GM12891 (cell line): ENCODE results near the gene PTPRN2.
"Not testable (repeated sequence)": the region's sequence is repeated elsewhere in the genome, so short reads cannot be mapped to it uniquely, and the experiment has no call there.

Experiments used
- DNase-seq: peaks from one replicate; pipeline ENCODE4 v3.0.0; 2011; ENCODE audit warnings: low spot score; ENCODE audit not compliant: insufficient read length
- FAIRE-seq: peaks from 2 replicates; lab custom pipeline; 2011; peaks lifted over from hg19 to GRCh38; lab: Jason Lieb, UNC
- PAX5 ChIP-seq: IDR thresholded peaks from 2 replicates; pipeline ENCODE4 v1.6.1; 2011; ENCODE audit warnings: low read length, moderate library complexity, mild to moderate bottlenecking; ENCODE audit not compliant: insufficient read depth, severe bottlenecking
- POLR2A ChIP-seq: IDR thresholded peaks from 2 replicates; pipeline ENCODE4 v1.6.1; 2011; ENCODE audit warnings: low read depth, low read length, control low read depth
- POLR2AphosphoS5 ChIP-seq: IDR thresholded peaks from 2 replicates; pipeline ENCODE4 v1.6.1; 2011; ENCODE audit warnings: low read depth, low read length, control low read depth
- POU2F2 ChIP-seq: IDR thresholded peaks from 2 replicates; pipeline ENCODE4 v1.6.1; 2011; ENCODE audit warnings: low read depth, mild to moderate bottlenecking, control low read depth, low read length, moderate library complexity
- SPI1 ChIP-seq: IDR thresholded peaks from 2 replicates; pipeline ENCODE4 v1.6.1; 2011; ENCODE audit warnings: low read depth, low read length, control low read depth
- TAF1 ChIP-seq: IDR thresholded peaks from 2 replicates; pipeline ENCODE4 v1.6.1; 2011; ENCODE audit warnings: low read depth, low read length, control low read depth

The PTPRN2 gene

GRCh38 chr7:157986051-157986450 is 601.6 kb downstream of the PTPRN2 start:
- DNase-seq: no peak
- no peak for FAIRE-seq
- TF ChIP-seq POLR2A (no peak), TAF1 (no peak), PAX5 (no peak), SPI1 (no peak), POLR2AphosphoS5 (no peak), POU2F2 (no peak)

- TF ChIP-seq PAX5: no peak
- TF ChIP-seq POLR2A: no peak
- TF ChIP-seq POU2F2: no peak
- TF ChIP-seq TAF1: no peak
- no peak for TF ChIP-seq POLR2AphosphoS5
- FAIRE-seq (no peak), DNase-seq (no peak)
Observed at GRCh38 chr7:157985636-157986035, 602.0 kb downstream of the PTPRN2 start.

- DNase-seq (no peak), FAIRE-seq (no peak)
- TF ChIP-seq TAF1 (no peak), PAX5 (no peak), POLR2AphosphoS5 (no peak), SPI1 (no peak), POU2F2 (no peak), POLR2A (no peak)
Observed at GRCh38 chr7:157984423-157985163, 603.0 kb downstream of the PTPRN2 start.

- DNase-seq: no peak
- no peak for TF ChIP-seq SPI1
- TF ChIP-seq POLR2AphosphoS5: no peak
- no peak for TF ChIP-seq PAX5
- no peak for TF ChIP-seq TAF1
- no peak for TF ChIP-seq POLR2A
- TF ChIP-seq POU2F2: no peak
- FAIRE-seq: no peak
Observed at GRCh38 chr7:157983502-157984422, 603.9 kb downstream of the PTPRN2 start.

- DNase-seq (no peak), FAIRE-seq (no peak)
- TF ChIP-seq POU2F2: no peak
Observed at GRCh38 chr7:157981778-157982177, 605.8 kb downstream of the PTPRN2 start.

GRCh38 chr7:157980774-157981173 is 606.8 kb downstream of the PTPRN2 start:
- FAIRE-seq: no peak
- no peak for TF ChIP-seq SPI1
- no peak for TF ChIP-seq POLR2AphosphoS5
- TF ChIP-seq POLR2A: no peak
- TF ChIP-seq POU2F2: no peak
- TF ChIP-seq TAF1: no peak
- no peak for TF ChIP-seq PAX5
- DNase-seq: no peak

GRCh38 chr7:157980341-157980731 is 607.3 kb downstream of the PTPRN2 start:
- FAIRE-seq, DNase-seq: not testable (repeated sequence)

- no peak for TF ChIP-seq POLR2AphosphoS5
- TF ChIP-seq TAF1: no peak
- TF ChIP-seq POU2F2: no peak
- TF ChIP-seq PAX5: no peak
- no peak for TF ChIP-seq POLR2A
- TF ChIP-seq SPI1: no peak
- FAIRE-seq (no peak), DNase-seq (no peak)
Observed at GRCh38 chr7:157979636-157980340, 607.8 kb downstream of the PTPRN2 start.

- FAIRE-seq (no peak), DNase-seq (no peak)
- no peak for TF ChIP-seq SPI1
- no peak for TF ChIP-seq TAF1
- TF ChIP-seq POU2F2: no peak
- no peak for TF ChIP-seq PAX5
- TF ChIP-seq POLR2AphosphoS5: no peak
- no peak for TF ChIP-seq POLR2A
Observed at GRCh38 chr7:157978766-157979165, 608.9 kb downstream of the PTPRN2 start.

GRCh38 chr7:157977717-157978496 is 609.7 kb downstream of the PTPRN2 start:
- no peak for TF ChIP-seq TAF1
- no peak for TF ChIP-seq POLR2AphosphoS5
- TF ChIP-seq POLR2A: no peak
- no peak for DNase-seq
- no peak for FAIRE-seq
